ENCODE data around the gene ZNF133. TPM values are rescaled to one million over a fixed set of nuclear protein-coding genes. Genes with fewer than 3 reads are reported as not detected.

The ZNF133 gene
- total and polyA plus RNA-seq, 2 experiments from 2014 or later: 10.9 to 22.4 TPM

DNA sequence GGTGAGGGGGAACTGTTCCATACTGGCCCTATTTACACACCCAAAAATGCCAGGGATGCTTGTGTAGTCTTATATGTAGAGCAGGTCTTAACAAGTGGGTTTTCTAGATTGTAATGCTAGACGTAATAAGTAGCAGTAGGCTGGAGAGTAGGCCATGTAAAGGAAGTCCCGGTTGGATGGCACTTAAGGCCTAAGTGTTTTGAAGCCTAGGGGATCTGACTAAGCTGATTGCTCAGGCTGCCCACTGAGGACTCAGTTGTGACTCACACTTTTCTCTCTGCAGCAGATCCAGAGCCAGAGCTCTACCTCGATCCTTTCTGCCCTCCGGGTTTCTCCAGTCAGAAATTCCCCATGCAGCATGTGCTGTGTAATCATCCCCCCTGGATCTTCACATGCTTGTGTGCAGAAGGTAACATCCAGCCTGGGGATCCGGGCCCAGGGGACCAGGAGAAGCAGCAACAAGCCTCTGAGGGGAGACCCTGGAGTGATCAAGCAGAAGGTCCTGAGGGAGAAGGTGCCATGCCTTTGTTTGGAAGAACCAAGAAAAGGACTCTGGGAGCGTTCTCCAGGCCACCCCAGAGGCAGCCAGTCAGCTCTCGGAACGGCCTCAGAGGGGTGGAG lies 26.6 kb downstream of the ZNF133 start:
- Histone ChIP-seq H3K36me3 (replicated peaks; ENCODE audit: insufficient read depth, low read depth) (no peaks in the 10 kb centered on the region), H2AFZ (no peak overlapping the region), H3K9me2 (replicated peaks; ENCODE audit: insufficient read depth) (no peaks in the 10 kb centered on the region), H4K20me1 (ENCODE audit: insufficient read depth, poor library complexity, severe bottlenecking) (no peaks in the 10 kb centered on the region), H3K79me2 (no peaks in the 10 kb centered on the region), H3K4me2 (no peak overlapping the region), H3K27ac (no peak overlapping the region), H3K4me3 (no peak overlapping the region), H3K27me3 (no peaks in the 10 kb centered on the region), H3K4me1 (ENCODE audit: insufficient read depth) (no peaks in the 10 kb centered on the region), H3K9me3 (ENCODE audit: low read depth) (no peaks in the 10 kb centered on the region)
- no peak for DNase-seq (ENCODE audit: low spot score)
- TF ChIP-seq, protein P1, sequence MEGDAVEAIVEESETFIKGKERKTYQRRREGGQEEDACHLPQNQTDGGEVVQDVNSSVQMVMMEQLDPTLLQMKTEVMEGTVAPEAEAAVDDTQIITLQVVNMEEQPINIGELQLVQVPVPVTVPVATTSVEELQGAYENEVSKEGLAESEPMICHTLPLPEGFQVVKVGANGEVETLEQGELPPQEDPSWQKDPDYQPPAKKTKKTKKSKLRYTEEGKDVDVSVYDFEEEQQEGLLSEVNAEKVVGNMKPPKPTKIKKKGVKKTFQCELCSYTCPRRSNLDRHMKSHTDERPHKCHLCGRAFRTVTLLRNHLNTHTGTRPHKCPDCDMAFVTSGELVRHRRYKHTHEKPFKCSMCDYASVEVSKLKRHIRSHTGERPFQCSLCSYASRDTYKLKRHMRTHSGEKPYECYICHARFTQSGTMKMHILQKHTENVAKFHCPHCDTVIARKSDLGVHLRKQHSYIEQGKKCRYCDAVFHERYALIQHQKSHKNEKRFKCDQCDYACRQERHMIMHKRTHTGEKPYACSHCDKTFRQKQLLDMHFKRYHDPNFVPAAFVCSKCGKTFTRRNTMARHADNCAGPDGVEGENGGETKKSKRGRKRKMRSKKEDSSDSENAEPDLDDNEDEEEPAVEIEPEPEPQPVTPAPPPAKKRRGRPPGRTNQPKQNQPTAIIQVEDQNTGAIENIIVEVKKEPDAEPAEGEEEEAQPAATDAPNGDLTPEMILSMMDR (IDR thresholded peaks at IDR 0.05; ENCODE audit: poor library complexity): no peak
- no peak for TF ChIP-seq EZH2 (IDR thresholded peaks at IDR 0.05; ENCODE audit: borderline replicate concordance)
- WGBS (ENCODE audit: low lambda C conversion rate, missing lambda C conversion rate): 89% methylated on average over 8 of the region's 8 CpGs

DNA sequence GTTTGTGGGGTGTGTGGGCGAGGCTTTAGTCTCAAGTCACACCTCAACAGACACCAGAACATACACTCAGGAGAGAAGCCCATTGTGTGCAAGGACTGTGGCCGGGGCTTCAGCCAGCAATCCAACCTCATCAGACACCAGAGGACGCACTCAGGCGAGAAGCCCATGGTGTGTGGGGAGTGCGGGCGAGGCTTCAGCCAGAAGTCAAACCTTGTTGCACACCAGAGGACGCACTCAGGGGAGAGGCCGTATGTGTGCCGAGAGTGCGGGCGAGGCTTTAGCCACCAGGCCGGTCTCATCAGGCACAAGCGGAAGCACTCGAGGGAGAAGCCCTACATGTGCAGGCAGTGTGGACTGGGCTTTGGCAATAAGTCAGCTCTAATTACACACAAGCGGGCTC lies 27.8 kb downstream of the ZNF133 start:
- Histone ChIP-seq H3K9me2 (replicated peaks; ENCODE audit: insufficient read depth) (no peaks in the 10 kb centered on the region), H2AFZ (no peak overlapping the region), H3K36me3 (replicated peaks; ENCODE audit: insufficient read depth, low read depth) (no peaks in the 10 kb centered on the region), H3K4me1 (ENCODE audit: insufficient read depth) (no peaks in the 10 kb centered on the region), H3K9me3 (ENCODE audit: low read depth) (no peaks in the 10 kb centered on the region), H4K20me1 (ENCODE audit: insufficient read depth, poor library complexity, severe bottlenecking) (no peaks in the 10 kb centered on the region), H3K79me2 (no peaks in the 10 kb centered on the region), H3K27me3 (no peaks in the 10 kb centered on the region), H3K4me3 (no peak overlapping the region), H3K27ac (no peak overlapping the region), H3K4me2 (no peak overlapping the region)
- no peak for TF ChIP-seq EZH2phosphoT487 (IDR thresholded peaks at IDR 0.05; ENCODE audit: low read depth, severe bottlenecking, unreplicated experiment)
- TF ChIP-seq EZH2 (IDR thresholded peaks at IDR 0.05; ENCODE audit: borderline replicate concordance): no peak
- TF ChIP-seq, protein P1 (IDR thresholded peaks at IDR 0.05; ENCODE audit: poor library complexity): no peak
- 98% methylated on average over 15 of the region's 15 CpGs for WGBS (ENCODE audit: low lambda C conversion rate, missing lambda C conversion rate)
- DNase-seq (ENCODE audit: low spot score): no peak

DNA sequence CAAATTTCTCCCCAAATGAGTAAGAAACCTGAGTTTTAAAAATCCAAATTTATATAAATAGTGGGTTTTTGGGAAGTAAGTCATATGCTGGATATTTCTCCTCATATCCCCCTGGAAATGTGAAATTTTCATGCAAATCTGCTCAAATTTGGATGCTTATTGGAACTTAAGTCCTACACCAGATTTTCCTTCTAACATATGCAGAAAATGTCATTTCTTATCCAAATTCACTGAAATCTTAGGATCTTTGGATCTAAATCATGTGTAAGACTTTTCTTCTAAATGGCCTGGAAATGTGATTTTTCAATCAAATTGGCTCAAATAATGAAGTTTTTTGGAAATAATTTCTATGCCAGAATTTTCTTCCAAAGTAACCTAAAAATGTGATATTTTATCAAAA lies 33.0 kb downstream of the ZNF133 start:
- H3K79me2 ChIP-seq: no peaks in the 10 kb centered on the region
- TF ChIP-seq EZH2phosphoT487 (IDR thresholded peaks at IDR 0.05; ENCODE audit: low read depth, severe bottlenecking, unreplicated experiment) (no peak), EZH2 (IDR thresholded peaks at IDR 0.05; ENCODE audit: borderline replicate concordance) (no peak)
- TF ChIP-seq, protein P1 (IDR thresholded peaks at IDR 0.05; ENCODE audit: poor library complexity): no peak

More for the DNA sequence above, 33.0 kb downstream of the ZNF133 start:
- H4K20me1 ChIP-seq (ENCODE audit: insufficient read depth, poor library complexity, severe bottlenecking): no peaks in the 10 kb centered on the region
- H3K4me1 ChIP-seq (ENCODE audit: insufficient read depth): peaks cover 21% of the 10 kb centered on the region
- H3K4me3 ChIP-seq: no peak overlapping the region
- no peak overlapping the region for H2AFZ ChIP-seq
- no peaks in the 10 kb centered on the region for H3K9me2 ChIP-seq (replicated peaks; ENCODE audit: insufficient read depth)
- H3K27ac ChIP-seq: no peak overlapping the region
- H3K4me2 ChIP-seq: no peak overlapping the region
- no peaks in the 10 kb centered on the region for H3K27me3 ChIP-seq
- H3K36me3 ChIP-seq (replicated peaks; ENCODE audit: insufficient read depth, low read depth): no peaks in the 10 kb centered on the region
- no peaks in the 10 kb centered on the region for H3K9me3 ChIP-seq (ENCODE audit: low read depth)
- DNase-seq (ENCODE audit: low spot score): no peak

Data from hepatocyte (in vitro differentiated cells).